ENCODE data around the gene SERPINB8. TPM values are rescaled to one million over a fixed set of nuclear protein-coding genes. Genes with fewer than 3 reads are reported as not detected.

The SERPINB8 gene
- total RNA-seq, 1 donor from 2014 or later, result 4.6 TPM

GRCh38 chr18:64019922-64020756 lies 50.3 kb downstream of the SERPINB8 start:
- DNase-seq, result no peak

GRCh38 chr18:64026350-64026749 lies 56.5 kb downstream of the SERPINB8 start:
- no peak for DNase-seq

GRCh38 chr18:64027931-64028695 lies 58.2 kb downstream of the SERPINB8 start:
- no peak for DNase-seq

GRCh38 chr18:64029096-64029495 lies 59.2 kb downstream of the SERPINB8 start:
- DNase-seq, result no peak

GRCh38 chr18:64031411-64031810 lies 61.5 kb downstream of the SERPINB8 start:
- DNase-seq, result no peak

GRCh38 chr18:64032312-64032711 lies 62.4 kb downstream of the SERPINB8 start:
- DNase-seq, result no peak

GRCh38 chr18:64037812-64038414 lies 68.0 kb downstream of the SERPINB8 start:
- DNase-seq, result peak; percentile 67

Other genes starting within 250 kb of the SERPINB8 start
- 0.72 TPM for gene SERPINB7, start 194.7 kb upstream of the SERPINB8 start, total RNA-seq
- 9.7 TPM for gene SERPINB2, start 82.4 kb upstream of the SERPINB8 start, total RNA-seq
- 7.0 TPM for gene SERPINB10, start 62.1 kb upstream of the SERPINB8 start, total RNA-seq
- gene HMSD, start 20.8 kb upstream of the SERPINB8 start, total RNA-seq, result not detected
- not detected for gene LINC00305, start 179.0 kb downstream of the SERPINB8 start, total RNA-seq

All from tongue (tissue), 2 donors.